K562 (cell line): ENCODE data around the gene MYMX. TPM values are rescaled to one million over a fixed set of nuclear protein-coding genes. Genes with fewer than 3 reads are reported as not detected.

ENCODE experiments used
- CSDE1 ChIP-seq, 2 experiments: fragments of 450-650 bp; IDR thresholded peaks; 2 replicates each; pipeline ENCODE4 v1.6.1; 2016; ENCODE audit warnings: mild to moderate bottlenecking in 1 of 2
- KDM2B ChIP-seq: fragments of 250-450 bp; sonication (Bioruptor Pico); IDR thresholded peaks from 2 replicates; pipeline ENCODE4 v1.8.0; 2021; ENCODE audit warnings: mild to moderate bottlenecking, moderate library complexity
- MAFG ChIP-seq: fragments of 450-650 bp; conservative IDR thresholded peaks from 2 replicates; pipeline ENCODE4 v1.6.1; 2016; ENCODE audit warnings: missing genetic modification characterization, missing compliant biosample characterization
- MBD2 ChIP-seq: sonication (generic); IDR thresholded peaks from 2 replicates; pipeline ENCODE4 v1.6.1; 2016; ENCODE audit warnings: low read depth, borderline replicate concordance
- OTX1 ChIP-seq: fragments of 450-650 bp; formaldehyde crosslinking; IDR thresholded peaks from 2 replicates; pipeline ENCODE4 v1.4.0; 2022; ENCODE audit warnings: mild to moderate bottlenecking
- PTTG1 ChIP-seq: fragments of 450-650 bp; IDR thresholded peaks from 2 replicates; pipeline ENCODE4 v1.6.1; 2016; ENCODE audit warnings: low read depth, mild to moderate bottlenecking, missing genetic modification characterization, missing compliant biosample characterization
- RBBP5 ChIP-seq: fragments of 200-600 bp; sonication (generic); IDR thresholded peaks from 2 replicates; pipeline ENCODE4 v1.6.1; 2012; ENCODE audit warnings: borderline replicate concordance, mild to moderate bottlenecking, low read length, control low read depth, inconsistent platforms; ENCODE audit not compliant: insufficient read depth, poor library complexity, severe bottlenecking
- ZKSCAN8 ChIP-seq: fragments of 200-800 bp; sonication (Bioruptor generic); IDR thresholded peaks from 2 replicates; pipeline ENCODE4 v1.6.1; 2016; ENCODE audit warnings: missing genetic modification characterization, missing compliant biosample characterization
- ZNF717 ChIP-seq: fragments of 250-450 bp; sonication (Bioruptor Pico); IDR thresholded peaks from 2 replicates; pipeline ENCODE4 v1.5.0; 2021
- polyA plus RNA-seq, 8 experiments: library from polyadenylated mRNA; depleted of rRNA in 4 of 8; stranded (reverse) in 5 of 8; unstranded in 3 of 8; fragments of >200 nt; fragmentation: Nextera tagmentation in 2 of 8; fragmentation: Illumina TruSeq in 1 of 8; extraction: Ambion mirVana in 2 of 8; extraction: Trizol in 1 of 8; gene quantifications; 2 replicates each; pipeline versions ENCODE4 v1.2.1 to v1.2.3, GENCODE V29; 2011 to 2014; ENCODE audit warnings: inconsistent platforms in 1 of 8, missing spikeins in 1 of 8
- total RNA-seq, 7 experiments: library from RNA; depleted of rRNA in 6 of 7; stranded (reverse); fragments of >200 nt in 6 of 7; fragmentation: Illumina TruSeq in 2 of 7; extraction: Trizol in 2 of 7; gene quantifications; 2 replicates each; pipeline versions ENCODE4 v1.2.1 to v1.2.3, GENCODE V29; 2011 to 2021; ENCODE audit warnings: low replicate concordance in 1 of 7
- TF ChIP-seq, protein P1 (sequence below): sonication (generic); formaldehyde crosslinking; IDR thresholded peaks from 2 replicates; pipeline ENCODE4 v1.8.1; 2023; ENCODE audit warnings: missing genetic modification reagents, mild to moderate bottlenecking, borderline replicate concordance
- TF ChIP-seq, protein P2 (sequence below): fragments of 450-650 bp; formaldehyde crosslinking; IDR thresholded peaks from 2 replicates; pipeline ENCODE4 v1.4.0; 2022; ENCODE audit warnings: missing genetic modification characterization
- TF ChIP-seq, protein P3 (sequence below): fragments of 450-650 bp; formaldehyde crosslinking; IDR thresholded peaks from 2 replicates; pipeline ENCODE4 v1.4.0; 2022; ENCODE audit warnings: missing genetic modification characterization
- TF ChIP-seq, protein P4 (sequence below): IDR thresholded peaks from 2 replicates; pipeline ENCODE4 v1.6.1; 2011; ENCODE audit not compliant: insufficient read length; ENCODE audit errors: extremely low read depth
- TF ChIP-seq, protein P5 (sequence below), 2 experiments: fragments of 150-350 bp in 1 of 2; IDR thresholded peaks; 2 replicates each; pipeline ENCODE4 v1.6.1; 2012 to 2016; ENCODE audit warnings: low read depth in 2 of 2, low read length in 2 of 2, mild to moderate bottlenecking in 1 of 2, moderate library complexity in 1 of 2

MYMX gene
- total and polyA plus RNA-seq, 9 of the 15 experiments (the other 6 are each of a cell fraction or from before 2014, with no cell fraction given): 0.12 TPM; not detected in 8

GRCh38 chr6:44246663-44247337, 30.1 kb downstream of the MYMX start, which contains the start of gene HSP90AB1 (continued):
- TF ChIP-seq, protein P1, sequence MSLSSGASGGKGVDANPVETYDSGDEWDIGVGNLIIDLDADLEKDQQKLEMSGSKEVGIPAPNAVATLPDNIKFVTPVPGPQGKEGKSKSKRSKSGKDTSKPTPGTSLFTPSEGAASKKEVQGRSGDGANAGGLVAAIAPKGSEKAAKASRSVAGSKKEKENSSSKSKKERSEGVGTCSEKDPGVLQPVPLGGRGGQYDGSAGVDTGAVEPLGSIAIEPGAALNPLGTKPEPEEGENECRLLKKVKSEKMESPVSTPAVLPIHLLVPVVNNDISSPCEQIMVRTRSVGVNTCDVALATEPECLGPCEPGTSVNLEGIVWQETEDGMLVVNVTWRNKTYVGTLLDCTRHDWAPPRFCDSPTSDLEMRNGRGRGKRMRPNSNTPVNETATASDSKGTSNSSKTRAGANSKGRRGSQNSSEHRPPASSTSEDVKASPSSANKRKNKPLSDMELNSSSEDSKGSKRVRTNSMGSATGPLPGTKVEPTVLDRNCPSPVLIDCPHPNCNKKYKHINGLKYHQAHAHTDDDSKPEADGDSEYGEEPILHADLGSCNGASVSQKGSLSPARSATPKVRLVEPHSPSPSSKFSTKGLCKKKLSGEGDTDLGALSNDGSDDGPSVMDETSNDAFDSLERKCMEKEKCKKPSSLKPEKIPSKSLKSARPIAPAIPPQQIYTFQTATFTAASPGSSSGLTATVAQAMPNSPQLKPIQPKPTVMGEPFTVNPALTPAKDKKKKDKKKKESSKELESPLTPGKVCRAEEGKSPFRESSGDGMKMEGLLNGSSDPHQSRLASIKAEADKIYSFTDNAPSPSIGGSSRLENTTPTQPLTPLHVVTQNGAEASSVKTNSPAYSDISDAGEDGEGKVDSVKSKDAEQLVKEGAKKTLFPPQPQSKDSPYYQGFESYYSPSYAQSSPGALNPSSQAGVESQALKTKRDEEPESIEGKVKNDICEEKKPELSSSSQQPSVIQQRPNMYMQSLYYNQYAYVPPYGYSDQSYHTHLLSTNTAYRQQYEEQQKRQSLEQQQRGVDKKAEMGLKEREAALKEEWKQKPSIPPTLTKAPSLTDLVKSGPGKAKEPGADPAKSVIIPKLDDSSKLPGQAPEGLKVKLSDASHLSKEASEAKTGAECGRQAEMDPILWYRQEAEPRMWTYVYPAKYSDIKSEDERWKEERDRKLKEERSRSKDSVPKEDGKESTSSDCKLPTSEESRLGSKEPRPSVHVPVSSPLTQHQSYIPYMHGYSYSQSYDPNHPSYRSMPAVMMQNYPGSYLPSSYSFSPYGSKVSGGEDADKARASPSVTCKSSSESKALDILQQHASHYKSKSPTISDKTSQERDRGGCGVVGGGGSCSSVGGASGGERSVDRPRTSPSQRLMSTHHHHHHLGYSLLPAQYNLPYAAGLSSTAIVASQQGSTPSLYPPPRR (CRISPR knock-in tag): peak; percentile 84; the same call in 1 of the 2 replicates
- TF ChIP-seq, protein P2, sequence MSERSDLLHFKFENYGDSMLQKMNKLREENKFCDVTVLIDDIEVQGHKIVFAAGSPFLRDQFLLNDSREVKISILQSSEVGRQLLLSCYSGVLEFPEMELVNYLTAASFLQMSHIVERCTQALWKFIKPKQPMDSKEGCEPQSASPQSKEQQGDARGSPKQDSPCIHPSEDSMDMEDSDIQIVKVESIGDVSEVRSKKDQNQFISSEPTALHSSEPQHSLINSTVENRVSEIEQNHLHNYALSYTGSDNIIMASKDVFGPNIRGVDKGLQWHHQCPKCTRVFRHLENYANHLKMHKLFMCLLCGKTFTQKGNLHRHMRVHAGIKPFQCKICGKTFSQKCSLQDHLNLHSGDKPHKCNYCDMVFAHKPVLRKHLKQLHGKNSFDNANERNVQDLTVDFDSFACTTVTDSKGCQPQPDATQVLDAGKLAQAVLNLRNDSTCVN (CRISPR knock-in tag): peak; percentile 98
- TF ChIP-seq CSDE1 (IDR thresholded peaks at IDR 0.05) (peak; percentile 82 to 89; a peak in 3 of 4 replicates), ZNF717 (no peak), MBD2 (peak; percentile 91), OTX1 (CRISPR knock-in tag) (peak; percentile 96), ZKSCAN8 (CRISPR knock-in tag) (0 out of 2 replicates have a peak, but pooled peaks have one; percentile 56), PTTG1 (tag) (no peak), KDM2B (CRISPR knock-in tag) (no peak), RBBP5 (peak; percentile 87), MAFG (tag) (no peak)
- TF ChIP-seq, protein P3, sequence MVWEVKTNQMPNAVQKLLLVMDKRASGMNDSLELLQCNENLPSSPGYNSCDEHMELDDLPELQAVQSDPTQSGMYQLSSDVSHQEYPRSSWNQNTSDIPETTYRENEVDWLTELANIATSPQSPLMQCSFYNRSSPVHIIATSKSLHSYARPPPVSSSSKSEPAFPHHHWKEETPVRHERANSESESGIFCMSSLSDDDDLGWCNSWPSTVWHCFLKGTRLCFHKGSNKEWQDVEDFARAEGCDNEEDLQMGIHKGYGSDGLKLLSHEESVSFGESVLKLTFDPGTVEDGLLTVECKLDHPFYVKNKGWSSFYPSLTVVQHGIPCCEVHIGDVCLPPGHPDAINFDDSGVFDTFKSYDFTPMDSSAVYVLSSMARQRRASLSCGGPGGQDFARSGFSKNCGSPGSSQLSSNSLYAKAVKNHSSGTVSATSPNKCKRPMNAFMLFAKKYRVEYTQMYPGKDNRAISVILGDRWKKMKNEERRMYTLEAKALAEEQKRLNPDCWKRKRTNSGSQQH: peak; percentile 96
- TF ChIP-seq, protein P4, sequence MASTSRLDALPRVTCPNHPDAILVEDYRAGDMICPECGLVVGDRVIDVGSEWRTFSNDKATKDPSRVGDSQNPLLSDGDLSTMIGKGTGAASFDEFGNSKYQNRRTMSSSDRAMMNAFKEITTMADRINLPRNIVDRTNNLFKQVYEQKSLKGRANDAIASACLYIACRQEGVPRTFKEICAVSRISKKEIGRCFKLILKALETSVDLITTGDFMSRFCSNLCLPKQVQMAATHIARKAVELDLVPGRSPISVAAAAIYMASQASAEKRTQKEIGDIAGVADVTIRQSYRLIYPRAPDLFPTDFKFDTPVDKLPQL: peak; percentile 98
- TF ChIP-seq, protein P5, sequence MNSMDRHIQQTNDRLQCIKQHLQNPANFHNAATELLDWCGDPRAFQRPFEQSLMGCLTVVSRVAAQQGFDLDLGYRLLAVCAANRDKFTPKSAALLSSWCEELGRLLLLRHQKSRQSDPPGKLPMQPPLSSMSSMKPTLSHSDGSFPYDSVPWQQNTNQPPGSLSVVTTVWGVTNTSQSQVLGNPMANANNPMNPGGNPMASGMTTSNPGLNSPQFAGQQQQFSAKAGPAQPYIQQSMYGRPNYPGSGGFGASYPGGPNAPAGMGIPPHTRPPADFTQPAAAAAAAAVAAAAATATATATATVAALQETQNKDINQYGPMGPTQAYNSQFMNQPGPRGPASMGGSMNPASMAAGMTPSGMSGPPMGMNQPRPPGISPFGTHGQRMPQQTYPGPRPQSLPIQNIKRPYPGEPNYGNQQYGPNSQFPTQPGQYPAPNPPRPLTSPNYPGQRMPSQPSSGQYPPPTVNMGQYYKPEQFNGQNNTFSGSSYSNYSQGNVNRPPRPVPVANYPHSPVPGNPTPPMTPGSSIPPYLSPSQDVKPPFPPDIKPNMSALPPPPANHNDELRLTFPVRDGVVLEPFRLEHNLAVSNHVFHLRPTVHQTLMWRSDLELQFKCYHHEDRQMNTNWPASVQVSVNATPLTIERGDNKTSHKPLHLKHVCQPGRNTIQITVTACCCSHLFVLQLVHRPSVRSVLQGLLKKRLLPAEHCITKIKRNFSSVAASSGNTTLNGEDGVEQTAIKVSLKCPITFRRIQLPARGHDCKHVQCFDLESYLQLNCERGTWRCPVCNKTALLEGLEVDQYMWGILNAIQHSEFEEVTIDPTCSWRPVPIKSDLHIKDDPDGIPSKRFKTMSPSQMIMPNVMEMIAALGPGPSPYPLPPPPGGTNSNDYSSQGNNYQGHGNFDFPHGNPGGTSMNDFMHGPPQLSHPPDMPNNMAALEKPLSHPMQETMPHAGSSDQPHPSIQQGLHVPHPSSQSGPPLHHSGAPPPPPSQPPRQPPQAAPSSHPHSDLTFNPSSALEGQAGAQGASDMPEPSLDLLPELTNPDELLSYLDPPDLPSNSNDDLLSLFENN (IDR thresholded peaks at IDR 0.05; ENCODE audit: low read depth in 2 of 2, low read length in 2 of 2): peak in 1 of 2 experiments; percentile 92; a peak in 2 of 4 replicates
